NCI-H446 (cell line): ENCODE results near the gene MON2.
"Not testable (repeated sequence)": the region's sequence is repeated elsewhere in the genome, so short reads cannot be mapped to it uniquely, and the experiment has no call there.

Experiments used
- DNase-seq, 2 experiments: peaks; one replicate each; lab custom pipeline; 2025; lab: John Stamatoyannopoulos, UW

Gene MON2

GRCh38 chr12:62466594-62467491 is at the start of gene MON2:
MON2 (plus strand) TSS chr12:62466826; CDS start chr12:62467208, 382 bp downstream.
- DNase-seq: peak; percentile 51 to 89

DNA sequence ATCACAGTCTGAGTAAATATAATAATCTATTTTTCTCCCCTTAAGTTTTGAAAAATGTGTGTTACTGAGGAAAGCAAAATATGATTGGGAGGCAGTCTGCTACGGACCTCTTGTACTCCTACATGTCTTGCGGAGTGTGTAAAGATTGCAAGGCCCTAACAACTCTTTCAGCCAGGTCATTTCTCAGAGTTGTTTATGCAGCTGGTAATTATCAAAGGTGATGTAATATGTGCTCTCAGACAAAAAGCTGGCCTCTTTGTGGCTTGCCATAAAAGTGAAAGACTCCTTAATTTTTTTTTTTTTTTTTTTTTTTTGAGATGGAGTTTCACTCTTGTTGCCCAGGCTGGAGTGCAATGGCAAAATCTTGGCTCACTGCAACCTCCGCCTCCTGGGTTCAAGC is 40.5 kb upstream of the MON2 start:
- DNase-seq: no peak

- DNase-seq: no peak
Measured at GRCh38 chr12:62429457-62429856, 37.2 kb upstream of the MON2 start.

DNA sequence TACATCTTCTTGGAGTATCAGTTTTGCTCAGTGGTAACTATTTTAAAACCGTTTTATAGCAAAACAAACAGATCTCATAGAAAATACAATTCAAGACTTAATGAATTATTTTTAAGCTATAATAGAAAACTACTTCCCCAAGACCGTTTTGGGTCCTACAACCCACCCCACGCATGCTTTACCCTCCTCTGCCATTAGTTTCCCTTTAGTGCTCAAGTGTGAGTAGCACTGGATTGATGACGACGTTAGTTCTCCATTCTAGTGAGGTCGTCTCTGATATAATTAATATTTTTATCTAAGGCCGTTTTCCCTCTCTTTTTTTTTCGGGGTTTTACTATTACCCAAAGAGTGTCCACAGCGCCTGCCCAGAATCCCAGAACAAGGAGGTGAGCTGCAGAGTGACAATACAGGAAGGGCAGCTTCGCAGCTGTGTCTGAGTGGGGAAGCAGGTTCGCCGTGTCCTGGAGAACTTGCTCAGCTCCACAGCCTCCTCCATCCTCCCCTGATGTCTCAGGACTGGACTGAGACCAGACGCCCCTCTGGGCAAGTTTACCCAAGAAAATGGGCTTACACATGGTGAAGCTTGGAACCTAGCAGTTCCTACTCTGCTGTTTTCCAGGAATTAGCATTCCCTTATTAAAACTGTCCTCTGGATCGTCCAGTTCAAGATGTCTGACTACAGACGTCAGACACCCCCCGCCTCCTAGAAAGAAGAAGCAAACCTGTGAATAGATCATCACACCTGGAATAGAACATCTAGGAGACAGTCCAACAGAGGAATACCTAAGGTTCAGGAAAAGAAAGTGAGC is 31.9 kb upstream of the MON2 start:
- DNase-seq: no peak

- DNase-seq: peak in 1 of 2 experiments; percentile 13
Measured at GRCh38 chr12:62435303-62436163, 31.1 kb upstream of the MON2 start.

- DNase-seq: no peak
Measured at GRCh38 chr12:62436164-62436503, 30.5 kb upstream of the MON2 start.

DNA sequence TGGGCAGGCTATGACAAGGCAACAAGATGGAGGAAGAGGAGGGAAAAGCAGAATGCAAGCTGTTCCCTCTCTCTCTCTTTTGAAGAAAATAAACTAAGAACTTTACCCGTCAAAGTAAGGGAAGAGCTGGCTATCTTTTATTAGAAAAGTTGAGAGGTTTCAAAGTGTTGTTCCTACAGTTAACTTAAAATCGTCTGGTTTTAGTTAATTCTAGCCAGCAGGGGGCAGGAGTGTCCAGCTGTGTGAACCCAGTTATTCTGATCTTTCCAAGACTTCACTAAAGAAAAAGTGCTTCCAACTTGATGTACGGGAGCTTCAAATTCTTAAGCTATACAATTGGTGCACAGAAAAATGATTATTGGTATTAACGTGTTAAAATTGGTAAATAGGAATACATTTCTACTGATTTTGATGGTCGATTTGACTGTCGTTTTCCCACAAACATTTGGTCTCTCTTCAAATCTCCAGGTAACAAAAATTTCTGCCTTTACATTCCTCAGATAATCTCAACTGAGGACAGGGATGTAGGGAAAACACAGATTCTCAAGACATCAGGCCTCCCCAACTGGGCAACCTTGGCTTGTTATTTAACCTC is 28.4 kb upstream of the MON2 start:
- peak; percentile 6 to 53 for DNase-seq

GRCh38 chr12:62446754-62447452 is 19.7 kb upstream of the MON2 start:
- DNase-seq: no peak

DNA sequence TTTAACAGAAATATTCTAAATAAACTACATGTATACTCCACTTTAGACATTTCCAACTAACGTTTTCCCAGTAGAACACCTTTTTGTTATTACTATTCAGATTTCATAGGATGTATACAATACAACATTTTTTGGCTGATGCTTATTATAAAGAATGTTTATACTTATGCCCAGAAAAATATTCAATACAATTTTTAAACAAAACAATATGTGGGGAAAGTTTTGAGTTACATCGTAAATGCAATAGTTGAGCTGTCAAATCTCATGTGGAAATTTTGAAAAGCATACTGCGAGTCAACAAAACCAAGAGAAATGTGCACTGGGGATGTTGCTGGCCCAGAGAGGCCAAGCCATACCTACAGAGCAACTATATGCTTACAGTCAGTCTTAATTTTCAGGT is 18.2 kb upstream of the MON2 start:
- DNase-seq: no peak

DNA sequence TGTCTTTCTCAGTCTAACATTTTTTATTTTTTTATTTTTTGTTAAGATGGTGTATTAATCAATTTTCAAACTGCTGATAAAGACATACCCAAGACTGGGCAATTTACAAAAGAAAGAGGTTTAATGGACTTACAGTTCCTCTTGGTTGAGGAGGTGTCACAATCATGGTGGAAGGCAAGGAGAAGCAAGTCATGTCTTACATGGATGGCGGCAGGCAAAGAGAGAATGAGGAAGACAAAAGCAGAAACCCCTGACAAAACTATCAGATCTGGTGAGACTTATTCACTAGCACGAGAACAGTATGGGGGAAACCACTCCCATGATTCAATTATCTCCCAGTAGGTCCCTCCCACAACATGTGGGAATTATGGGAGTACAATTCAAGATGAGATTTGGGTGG is 11.2 kb upstream of the MON2 start:
- DNase-seq: not testable (repeated sequence)

DNA sequence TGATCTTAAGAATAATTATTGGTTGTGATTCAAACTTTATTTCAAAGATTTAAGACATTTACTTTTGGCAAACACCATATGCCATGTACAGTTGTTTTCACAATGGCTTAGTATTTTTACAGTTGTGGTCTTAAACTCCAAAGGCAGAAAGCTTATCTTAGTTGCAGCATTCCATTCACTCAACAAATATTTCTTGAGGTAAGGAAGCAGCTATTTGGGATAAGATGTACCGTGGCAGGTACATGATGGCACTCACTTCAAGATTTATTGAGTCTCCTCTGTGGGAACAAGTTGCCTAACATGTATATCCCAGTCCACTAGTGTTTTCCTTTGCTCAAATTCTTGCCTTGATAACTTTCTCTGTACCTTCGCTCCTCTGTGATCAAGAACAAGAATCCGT is 8.0 kb upstream of the MON2 start:
- no peak for DNase-seq

DNA sequence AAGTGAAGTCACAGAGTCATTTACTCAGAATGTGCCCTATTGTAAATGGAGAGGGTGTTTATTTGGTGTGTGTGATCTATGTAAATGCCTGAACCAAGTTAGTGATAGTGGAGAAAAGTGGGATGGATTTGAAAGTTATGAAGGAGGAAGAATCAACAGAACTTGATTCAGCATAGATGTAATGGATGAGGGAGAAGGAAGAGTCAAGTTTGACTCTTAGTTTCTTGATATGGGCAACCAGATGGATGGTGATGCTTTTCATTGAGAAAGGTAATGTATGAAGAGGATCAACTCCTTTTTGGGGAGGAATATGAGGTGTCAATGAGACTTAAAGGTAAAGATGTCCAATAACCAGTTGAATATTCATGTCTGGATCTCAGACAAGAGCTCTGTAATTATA is 6.7 kb upstream of the MON2 start:
- no peak for DNase-seq

GRCh38 chr12:62461171-62461837 is 5.3 kb upstream of the MON2 start:
- not testable (repeated sequence) for DNase-seq

DNA sequence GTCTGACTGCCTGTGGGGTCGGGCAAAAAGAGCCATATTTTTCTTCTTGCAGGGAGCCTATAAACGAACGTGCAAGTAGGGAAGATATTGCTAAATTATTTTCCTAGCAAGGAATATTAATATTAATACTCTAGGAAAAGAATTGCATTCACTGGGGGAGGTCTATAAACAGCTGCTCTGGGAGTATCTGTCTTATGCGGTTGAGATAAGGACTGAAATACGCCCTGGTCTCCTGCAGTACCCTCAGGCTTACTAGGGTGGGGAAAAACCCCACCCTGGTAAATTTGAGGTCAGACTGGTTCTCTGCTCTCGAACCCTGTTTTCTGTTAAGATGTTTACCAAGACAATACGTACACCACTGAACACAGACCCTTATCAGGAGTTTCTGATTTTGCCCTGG is 3.4 kb upstream of the MON2 start:
- not testable (repeated sequence) for DNase-seq

DNA sequence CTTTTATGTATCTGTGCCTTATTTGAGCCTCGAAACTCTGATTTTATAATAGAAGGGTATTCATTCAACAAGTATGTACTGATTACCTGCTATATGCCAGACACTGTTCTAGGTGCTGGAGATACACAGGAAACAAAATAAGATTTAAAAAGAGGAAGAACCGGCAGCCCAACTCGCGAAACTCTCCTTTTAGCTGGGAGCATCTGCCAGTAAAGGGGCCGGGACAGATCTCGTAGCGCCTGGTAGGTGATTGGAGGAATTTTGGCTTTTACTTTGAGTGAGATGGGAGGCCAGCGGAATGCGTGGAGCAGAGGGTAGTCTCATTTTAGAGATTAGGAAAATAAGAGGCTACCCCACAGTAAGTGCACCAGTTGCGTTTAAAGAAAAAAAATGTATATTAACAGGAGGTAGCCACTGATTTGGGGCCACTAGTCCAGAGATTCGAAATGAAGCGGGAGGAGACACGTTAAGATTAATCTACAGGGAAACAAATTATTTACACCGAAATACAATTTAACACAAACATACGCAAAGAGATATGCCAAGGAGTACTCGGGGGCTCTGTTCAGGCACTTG is 520 bp upstream of the MON2 start:
- DNase-seq: peak in 1 of 2 experiments; percentile 25

- DNase-seq: no peak
Measured at GRCh38 chr12:62468397-62468796, 1.8 kb downstream of the MON2 start.

DNA sequence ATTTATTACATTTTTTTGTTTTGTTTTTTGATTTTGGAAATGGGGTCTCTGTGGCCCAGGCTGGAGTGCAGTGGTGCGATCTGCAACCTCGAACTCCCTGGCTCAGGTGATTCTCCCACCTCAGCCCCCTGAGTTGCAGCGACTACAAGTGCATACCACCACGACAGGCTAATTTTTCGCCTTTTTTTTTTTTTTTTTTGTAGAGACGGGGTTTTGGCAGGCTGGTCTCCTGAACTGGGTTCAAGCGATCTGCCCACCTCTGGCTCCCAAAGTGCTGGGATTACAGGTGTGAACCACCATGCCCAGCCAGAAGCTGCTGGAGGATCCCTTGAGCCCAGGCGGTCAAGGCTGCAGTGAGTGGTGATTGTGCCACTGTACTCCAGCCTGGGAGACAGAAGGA is 2.3 kb downstream of the MON2 start:
- no peak for DNase-seq

DNA sequence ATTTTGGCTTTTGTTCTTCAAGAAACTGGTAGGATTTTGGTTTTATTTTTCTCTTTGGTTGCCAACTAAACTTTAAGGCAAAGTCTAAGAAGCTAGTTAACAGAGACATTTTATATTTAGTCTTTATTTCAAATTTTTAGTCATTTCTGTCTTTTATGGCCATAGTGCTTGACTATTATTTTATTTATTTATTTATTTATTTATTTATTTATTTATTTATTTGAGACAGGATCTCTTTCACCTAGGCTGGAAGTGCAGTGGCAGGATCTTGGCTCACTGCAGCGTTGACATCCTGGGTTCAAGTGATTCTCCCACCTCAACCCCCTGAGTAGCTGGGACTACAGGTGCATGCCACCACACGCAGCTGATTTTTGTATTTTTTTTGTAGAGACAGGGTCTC is 3.1 kb downstream of the MON2 start:
- DNase-seq: no peak

- no peak for DNase-seq
Measured at GRCh38 chr12:62471734-62472133, 5.1 kb downstream of the MON2 start.

- DNase-seq: no peak
Measured at GRCh38 chr12:62472472-62472871, 5.8 kb downstream of the MON2 start.
